Endothelial cell of umbilical vein (primary cell): ENCODE measurements around the gene SLC36A4. TPM values are rescaled to one million over a fixed set of nuclear protein-coding genes. Genes with fewer than 3 reads are reported as not detected.

ENCODE experiments used
- BruUV-seq: library from RNA; stranded (reverse); fragments of 400-500 nt; replicated peaks from 2 replicates; lab custom pipeline; 2021; lab: Mats Ljungman, UMichigan
- CTCF ChIA-PET: fragments of 300-600, 350-600 bp; sonication (Branson Sonifier 250); formaldehyde crosslinking; loops from one replicate; lab custom pipeline; 2021; ENCODE audit warnings: antibody characterized with exemption, inconsistent platforms; lab: Charles Lee
- POLR2A ChIA-PET: fragments of 300-600, 350-600 bp; sonication (Branson Sonifier 250); formaldehyde crosslinking; loops from one replicate; lab custom pipeline; 2021; ENCODE audit warnings: antibody characterized with exemption, inconsistent platforms; lab: Charles Lee
- DNase-seq: peaks from one replicate; pipeline ENCODE4 v3.0.0-alpha.2; 2011; ENCODE audit warnings: low read depth, low spot score
- FAIRE-seq: peaks from 2 replicates; lab custom pipeline; 2011; peaks lifted over from hg19 to GRCh38; lab: Jason Lieb, UNC
- H2AFZ ChIP-seq: 2 replicates; pipeline ENCODE4 v1.6.0; 2012; ENCODE audit warnings: low read depth, low read length, control low read depth, inconsistent platforms
- H3K27ac ChIP-seq: 2 replicates; pipeline ENCODE4 v1.5.1; 2011; ENCODE audit warnings: low read depth, mild to moderate bottlenecking, control low read depth, low read length, moderate library complexity; ENCODE audit not compliant: insufficient read depth
- H3K27me3 ChIP-seq, 2 experiments: 2 replicates each; pipeline versions ENCODE4 v1.6.0 to v1.6.1; 2011; ENCODE audit warnings: low read length in 2 of 2, mixed read lengths in 1 of 2; ENCODE audit not compliant: control insufficient read depth in 2 of 2, insufficient read depth in 2 of 2
- H3K36me3 ChIP-seq, 2 experiments: 2 replicates in 1 of 2; 3 replicates in 1 of 2; pipeline ENCODE4 v1.5.1; 2011; ENCODE audit warnings: low read length in 2 of 2, mild to moderate bottlenecking in 1 of 2, moderate library complexity in 1 of 2; ENCODE audit not compliant: control insufficient read depth in 2 of 2, insufficient read depth in 2 of 2; ENCODE audit errors: extremely low read depth in 1 of 2
- H3K4me1 ChIP-seq: 3 replicates; pipeline ENCODE4 v1.5.1; 2011; ENCODE audit warnings: mild to moderate bottlenecking, low read length; ENCODE audit not compliant: control insufficient read depth, insufficient read depth; ENCODE audit errors: extremely low read depth
- H3K4me2 ChIP-seq: 2 replicates; pipeline ENCODE4 v1.6.1; 2011; ENCODE audit warnings: low read length, control low read depth, mixed read lengths; ENCODE audit not compliant: insufficient read depth
- H3K4me3 ChIP-seq, 3 experiments: fragments of 200-600 bp in 1 of 3; sonication (generic), shearing (Covaris generic) in 1 of 3; replicated peaks in 1 of 3; 2 replicates each; pipeline ENCODE4 v1.5.1; 2011 to 2016; ENCODE audit warnings: control low read depth in 3 of 3, low read length in 3 of 3, mild to moderate bottlenecking in 2 of 3, inconsistent platforms in 1 of 3, low read depth in 1 of 3, moderate library complexity in 1 of 3; ENCODE audit not compliant: insufficient read depth in 1 of 3
- H3K79me2 ChIP-seq: 2 replicates; pipeline ENCODE4 v1.6.0; 2012; ENCODE audit warnings: low read length, inconsistent platforms; ENCODE audit not compliant: control insufficient read depth, insufficient read depth
- H3K9ac ChIP-seq: replicated peaks from 2 replicates; pipeline ENCODE3; 2011; ENCODE audit warnings: low read length, control low read depth; ENCODE audit not compliant: insufficient read depth; ENCODE audit errors: extremely low read depth
- H3K9me1 ChIP-seq: replicated peaks from 3 replicates; pipeline ENCODE4 v1.6.0; 2011; ENCODE audit warnings: mild to moderate bottlenecking, low read length; ENCODE audit not compliant: control insufficient read depth, insufficient read depth; ENCODE audit errors: extremely low read depth
- H3K9me3 ChIP-seq: replicated peaks from 2 replicates; pipeline ENCODE4 v1.5.1; 2012; ENCODE audit warnings: low read length, inconsistent platforms; ENCODE audit not compliant: control insufficient read depth, insufficient read depth
- H4K20me1 ChIP-seq: replicated peaks from 2 replicates; pipeline ENCODE3; 2011; ENCODE audit warnings: mild to moderate bottlenecking, low read length; ENCODE audit not compliant: control insufficient read depth, insufficient read depth; ENCODE audit errors: extremely low read depth
- CTCF ChIP-seq, 2 donors: IDR thresholded peaks; 1 replicate in 1 of 2; 2 replicates in 1 of 2; pipeline ENCODE4 v1.5.1; 2011; ENCODE audit warnings: low read length in 2 of 2, mild to moderate bottlenecking in 2 of 2, moderate library complexity in 2 of 2, control low read depth in 1 of 2, inconsistent platforms in 1 of 2, low read depth in 1 of 2; ENCODE audit not compliant: insufficient read depth in 1 of 2; ENCODE audit errors: extremely low read depth in 1 of 2
- EZH2 ChIP-seq: IDR thresholded peaks from 2 replicates; pipeline ENCODE4 v1.6.1; 2012; ENCODE audit warnings: borderline replicate concordance, low read depth, mild to moderate bottlenecking, moderate library complexity, low read length, inconsistent platforms; ENCODE audit not compliant: severe bottlenecking
- FOS ChIP-seq: IDR thresholded peaks from 2 replicates; pipeline ENCODE4 v1.6.1; 2011; ENCODE audit warnings: mild to moderate bottlenecking, low read length, moderate library complexity, borderline replicate concordance; ENCODE audit not compliant: insufficient read depth
- GATA2 ChIP-seq: IDR thresholded peaks from 2 replicates; pipeline ENCODE4 v1.7.0; 2011; ENCODE audit warnings: low read depth, mild to moderate bottlenecking, moderate library complexity, mixed read lengths, low read length; ENCODE audit not compliant: insufficient read length, insufficient read depth
- JUN ChIP-seq: IDR thresholded peaks from 2 replicates; pipeline ENCODE4 v1.6.1; 2011; ENCODE audit warnings: borderline replicate concordance, low read depth; ENCODE audit not compliant: insufficient read length, insufficient read depth
- MAX ChIP-seq: IDR thresholded peaks from 2 replicates; pipeline ENCODE4 v1.6.1; 2011; ENCODE audit not compliant: insufficient read depth, insufficient read length
- MYC ChIP-seq: IDR thresholded peaks from one replicate; pipeline ENCODE4 v1.6.1; 2011; ENCODE audit warnings: mild to moderate bottlenecking, low read depth, low read length
- POLR2A ChIP-seq: IDR thresholded peaks from 2 replicates; pipeline ENCODE4 v1.6.1; 2012; ENCODE audit warnings: low read depth, mild to moderate bottlenecking, control low read depth, low read length
- POLR2AphosphoS5 ChIP-seq: IDR thresholded peaks from 2 replicates; pipeline ENCODE4 v1.6.1; 2012; ENCODE audit warnings: low read depth, mild to moderate bottlenecking, control low read depth, low read length, moderate library complexity; ENCODE audit not compliant: insufficient read depth
- dilution Hi-C: fragments of 300-500 bp; cut with MboI; formaldehyde crosslinking; loops from one replicate; pipeline ENCODE4 v1.15.0; 2019; ENCODE audit warnings: low sequenced_read_pairs; ENCODE audit not compliant: extremely low pct_ligation_motif_present
- intact Hi-C: fragments of 100-400 bp; cut with micrococcal nuclease; formaldehyde crosslinking; loops from one replicate; pipeline ENCODE4 v1.10.0; 2022
- polyA plus RNA-seq, 4 experiments: library from polyadenylated mRNA; depleted of rRNA in 3 of 4; stranded (reverse) in 3 of 4; unstranded in 1 of 4; fragments of >200 nt; gene quantifications; 2 replicates each; pipeline versions ENCODE4 v1.2.1 to v1.2.3, GENCODE V29; 2011 to 2012; ENCODE audit warnings: missing spikeins in 1 of 4
- total RNA-seq: library from RNA; stranded (reverse); gene quantifications from 2 replicates; pipeline ENCODE4 v1.2.3, GENCODE V29; 2021

Gene SLC36A4
- total and polyA plus RNA-seq, 2 donors (not counting 3 experiments of a cell fraction or from before 2014, with no cell fraction given) = 8.5 to 16.8 TPM

GRCh38 chr11:93208663-93209270, 11.0 kb upstream of the SLC36A4 start:
- intact Hi-C loops (no loop called here), dilution Hi-C loops (no loop called here)
- Histone ChIP-seq H3K27me3 (peaks cover 1 to 2% of the 10 kb centered on the region in 2 experiments), H3K9ac (no peak overlapping the region), H3K9me1 (no peaks in the 10 kb centered on the region), H3K36me3 (no peaks in the 10 kb centered on the region), H4K20me1 (no peaks in the 10 kb centered on the region), H3K27ac (no peak overlapping the region), H2AFZ (no peak overlapping the region), H3K79me2 (no peaks in the 10 kb centered on the region), H3K4me1 (no peaks in the 10 kb centered on the region), H3K4me2 (no peak overlapping the region), H3K4me3 (no peak overlapping the region), H3K9me3 (no peaks in the 10 kb centered on the region)
- ChIA-PET CTCF (no interaction called here), POLR2A (no interaction called here)
- no TSS peak for BruUV-seq
- no peak for DNase-seq
- FAIRE-seq = no peak
- TF ChIP-seq POLR2AphosphoS5 = no peak
- TF ChIP-seq EZH2 = no peak
- no peak for TF ChIP-seq POLR2A
- TF ChIP-seq FOS = no peak

GRCh38 chr11:93199616-93200015, 1.8 kb upstream of the SLC36A4 start:
- Histone ChIP-seq H3K4me1 (peaks cover 4% of the 10 kb centered on the region), H3K9ac (no peak overlapping the region), H3K36me3 (no peaks in the 10 kb centered on the region), H4K20me1 (no peaks in the 10 kb centered on the region), H2AFZ (no peak overlapping the region), H3K9me3 (no peaks in the 10 kb centered on the region), H3K79me2 (peaks cover 16% of the 10 kb centered on the region), H3K27ac (no peak overlapping the region), H3K4me3 (no peak overlapping the region), H3K27me3 (peaks cover 7 to 8% of the 10 kb centered on the region in 2 experiments), H3K4me2 (no peak overlapping the region), H3K9me1 (peaks cover 2% of the 10 kb centered on the region)
- dilution Hi-C loops = no loop called here
- DNase-seq = no peak
- intact Hi-C loops = loop anchor here (5.0 kb wide), 1 partner anchor 1293 kb away; the partner anchor contains the start of genes ANKRD49 and MRE11
- TF ChIP-seq CTCF (IDR thresholded peaks at IDR 0.05; ENCODE audit: extremely low read depth in 1 of 2, insufficient read depth in 1 of 2, low read depth in 1 of 2, low read length in 2 of 2) = no peak
- TF ChIP-seq POLR2A = no peak
- no peak for TF ChIP-seq MYC
- no peak for TF ChIP-seq GATA2
- no peak for TF ChIP-seq POLR2AphosphoS5
- no peak for TF ChIP-seq JUN
- TF ChIP-seq EZH2 = no peak
- no peak for TF ChIP-seq FOS
- TF ChIP-seq MAX = no peak
- FAIRE-seq = no peak
- ChIA-PET POLR2A (no interaction called here), CTCF (no interaction called here)
- no TSS peak for BruUV-seq
